Daoy (cell line): ENCODE results near the gene TWNK. TPM values are rescaled to one million over a fixed set of nuclear protein-coding genes. Genes with fewer than 3 reads are reported as not detected.

ENCODE experiments used
- DNase-seq: peaks from one replicate; pipeline ENCODE4 v3.0.0-alpha.2; 2015; ENCODE audit warnings: low read depth
- total RNA-seq: library from RNA; depleted of rRNA; stranded (reverse); fragments of >200 nt; shearing (Covaris generic); gene quantifications from 2 replicates; pipeline ENCODE4 v1.2.3, GENCODE V29; 2014

Gene TWNK
- total RNA-seq, 1 experiment from 2014 or later, result 14.7 TPM

- DNase-seq, result peak; percentile 45
Measured at GRCh38 chr10:100996678-100997359, 9.5 kb downstream of the TWNK start.

GRCh38 chr10:100997360-100998182, 10.2 kb downstream of the TWNK start:
- DNase-seq, result peak; percentile 65

GRCh38 chr10:100998183-100998990, 11.0 kb downstream of the TWNK start:
- DNase-seq, result peak; percentile 77

GRCh38 chr10:100998991-100999741, 11.8 kb downstream of the TWNK start:
- peak; percentile 71 for DNase-seq

- no peak for DNase-seq
Measured at GRCh38 chr10:100999742-101000126, 12.4 kb downstream of the TWNK start, which contains the start of gene LZTS2. TSS of gene LZTS2 (plus strand) at chr10:100999808. CDS start at chr10:101002539, 2,731 bp downstream.

GRCh38 chr10:101000127-101000914, 13.0 kb downstream of the TWNK start:
- DNase-seq, result peak; percentile 33

GRCh38 chr10:101000915-101001658, 13.7 kb downstream of the TWNK start:
- peak; percentile 61 for DNase-seq

- DNase-seq, result no peak
Measured at GRCh38 chr10:101001659-101002035, 14.3 kb downstream of the TWNK start.

- no peak for DNase-seq
Measured at GRCh38 chr10:101002456-101002855, 15.1 kb downstream of the TWNK start.

- no peak for DNase-seq
Measured at GRCh38 chr10:101003639-101004206, 16.4 kb downstream of the TWNK start.

GRCh38 chr10:101005361-101005760, 18.0 kb downstream of the TWNK start:
- no peak for DNase-seq

- DNase-seq, result no peak
Measured at GRCh38 chr10:101005869-101006567, 18.7 kb downstream of the TWNK start.

GRCh38 chr10:101006593-101007098, 19.3 kb downstream of the TWNK start:
- DNase-seq, result no peak

GRCh38 chr10:101007099-101007711, 19.9 kb downstream of the TWNK start:
- no peak for DNase-seq

GRCh38 chr10:101007915-101008822, 20.8 kb downstream of the TWNK start:
- no peak for DNase-seq

- no peak for DNase-seq
Measured at GRCh38 chr10:101008823-101009423, 21.6 kb downstream of the TWNK start.

- DNase-seq, result no peak
Measured at GRCh38 chr10:101010329-101010728, 23.0 kb downstream of the TWNK start.
